ENCODE results near the gene CDH4.

CDH4 gene

DNA sequence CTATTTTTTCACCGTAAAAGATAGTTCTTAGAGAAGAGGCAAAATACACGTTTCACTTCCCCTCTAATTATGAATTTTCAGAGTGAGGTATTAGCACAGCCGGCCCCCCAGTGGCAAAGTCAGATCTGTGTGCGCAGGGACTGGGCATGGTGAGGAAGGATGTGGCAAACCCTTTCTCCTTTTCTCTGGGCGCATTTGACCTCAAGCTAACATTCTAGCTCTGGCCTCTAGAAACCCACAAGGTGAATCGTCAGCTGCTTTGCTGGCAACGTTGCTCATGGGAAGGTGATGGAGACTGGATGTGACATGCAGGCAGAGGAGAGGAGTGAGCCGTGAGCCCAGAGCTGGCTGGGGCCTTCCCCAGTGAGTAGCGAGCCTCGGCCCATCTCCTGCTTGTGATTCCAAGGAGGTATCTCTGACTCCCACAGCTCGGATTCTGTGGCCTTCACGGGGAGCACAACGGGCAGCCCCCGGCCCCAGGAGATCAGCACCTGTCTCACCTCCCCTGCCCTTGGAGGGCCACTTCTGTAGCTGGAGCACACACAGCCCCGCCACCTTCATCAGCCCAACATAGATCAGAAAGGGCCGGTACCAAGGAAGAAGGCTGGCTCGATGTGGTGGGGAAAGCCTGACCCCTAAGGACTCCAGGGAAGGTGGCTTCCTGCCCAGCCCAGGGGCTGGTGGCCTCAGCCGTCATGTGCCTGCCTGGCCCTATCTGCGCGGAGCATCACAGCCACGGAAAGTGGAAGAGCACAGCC, 660.8 kb downstream of the CDH4 start:
- in situ Hi-C loops (cut with MboI; ENCODE audit: low sequenced_read_pairs), result no loop called here

DNA sequence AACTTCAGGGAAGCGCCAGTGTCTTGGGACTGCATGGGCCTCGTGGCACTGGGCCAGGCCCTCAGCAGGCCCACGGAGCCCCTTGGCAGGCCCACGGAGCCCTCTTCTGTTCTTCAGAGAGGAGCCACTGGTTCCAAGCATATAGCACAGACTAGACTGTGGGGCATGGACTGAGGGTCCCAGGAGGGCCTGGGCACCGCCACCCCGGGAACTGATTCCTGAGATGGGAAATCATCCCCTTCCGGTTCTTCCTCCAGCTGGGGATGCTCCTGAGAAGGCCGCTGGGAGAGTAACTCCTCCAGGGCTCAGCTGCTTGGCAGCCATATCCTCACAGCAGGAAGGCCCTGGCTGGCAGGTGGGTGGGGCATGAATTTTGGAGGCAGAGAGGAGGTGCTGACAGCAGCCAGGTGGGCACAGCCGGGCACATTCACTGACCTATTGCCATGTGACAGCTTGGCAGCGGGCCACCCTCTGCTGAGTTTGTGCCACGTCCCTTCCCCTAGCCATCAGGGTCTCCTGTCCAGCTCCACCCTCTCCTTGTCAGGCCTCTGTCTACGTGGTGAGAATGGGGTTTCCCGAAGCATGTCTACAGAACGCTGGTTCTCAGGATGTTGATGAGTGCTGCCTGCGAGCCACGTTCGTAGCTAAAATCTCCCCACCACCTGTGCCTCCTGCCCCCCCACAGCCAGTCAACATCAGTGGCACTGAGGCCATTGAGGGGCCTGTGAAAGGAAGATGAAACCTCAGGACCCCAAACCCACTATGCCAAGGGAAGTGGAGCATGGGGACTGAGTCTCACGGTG, 661.6 kb downstream of the CDH4 start:
- in situ Hi-C loops (cut with MboI; ENCODE audit: low sequenced_read_pairs), result no loop called here

DNA sequence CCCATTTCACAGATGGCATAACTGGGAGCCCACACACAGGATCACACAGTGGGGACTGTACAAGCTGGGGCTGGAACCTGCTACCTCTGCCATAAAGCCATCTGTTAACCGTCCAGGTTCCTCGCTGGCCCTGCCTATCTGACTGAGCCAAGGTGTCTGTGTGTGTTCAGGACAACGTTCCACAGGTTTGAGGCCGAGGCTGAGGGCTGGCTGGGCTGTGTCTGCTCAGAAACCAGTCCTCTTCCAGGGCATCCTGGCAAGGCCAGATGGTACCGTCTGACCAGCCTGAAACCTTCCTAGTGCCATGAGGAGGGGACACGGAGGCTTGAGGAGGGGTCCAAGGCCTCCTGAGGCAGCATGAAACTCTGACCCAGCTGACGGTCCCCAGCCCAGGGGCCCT, 663.0 kb downstream of the CDH4 start:
- in situ Hi-C loops (cut with MboI; ENCODE audit: low sequenced_read_pairs), result no loop called here

DNA sequence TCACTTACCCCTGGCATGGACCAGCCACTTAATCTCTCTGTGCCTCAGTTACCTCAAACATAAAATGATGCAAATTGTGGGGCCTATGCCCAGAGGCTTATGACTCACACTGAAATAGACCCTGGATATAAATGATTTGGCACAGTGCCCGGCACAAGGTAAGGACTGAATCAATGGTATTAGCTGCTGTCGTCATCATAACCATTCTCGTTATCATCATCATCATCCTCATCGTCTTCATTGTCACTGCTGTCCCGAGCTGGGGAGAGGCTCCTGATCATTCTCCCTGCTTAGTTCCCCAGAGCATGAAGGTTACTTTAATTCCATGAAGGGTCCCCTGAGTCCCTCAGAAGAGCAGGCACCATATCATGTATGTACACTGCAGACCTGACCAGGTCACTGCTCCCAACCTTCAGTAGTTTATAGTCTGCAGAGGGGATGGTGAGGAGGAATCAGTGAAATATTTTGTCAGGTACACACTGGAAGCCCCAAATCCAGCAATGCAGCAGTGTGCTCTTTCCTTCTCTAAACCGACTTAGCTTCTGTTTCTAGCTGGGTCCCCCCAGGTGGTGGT, 664.3 kb downstream of the CDH4 start:
- in situ Hi-C loops (cut with MboI; ENCODE audit: low sequenced_read_pairs), result no loop called here

DNA sequence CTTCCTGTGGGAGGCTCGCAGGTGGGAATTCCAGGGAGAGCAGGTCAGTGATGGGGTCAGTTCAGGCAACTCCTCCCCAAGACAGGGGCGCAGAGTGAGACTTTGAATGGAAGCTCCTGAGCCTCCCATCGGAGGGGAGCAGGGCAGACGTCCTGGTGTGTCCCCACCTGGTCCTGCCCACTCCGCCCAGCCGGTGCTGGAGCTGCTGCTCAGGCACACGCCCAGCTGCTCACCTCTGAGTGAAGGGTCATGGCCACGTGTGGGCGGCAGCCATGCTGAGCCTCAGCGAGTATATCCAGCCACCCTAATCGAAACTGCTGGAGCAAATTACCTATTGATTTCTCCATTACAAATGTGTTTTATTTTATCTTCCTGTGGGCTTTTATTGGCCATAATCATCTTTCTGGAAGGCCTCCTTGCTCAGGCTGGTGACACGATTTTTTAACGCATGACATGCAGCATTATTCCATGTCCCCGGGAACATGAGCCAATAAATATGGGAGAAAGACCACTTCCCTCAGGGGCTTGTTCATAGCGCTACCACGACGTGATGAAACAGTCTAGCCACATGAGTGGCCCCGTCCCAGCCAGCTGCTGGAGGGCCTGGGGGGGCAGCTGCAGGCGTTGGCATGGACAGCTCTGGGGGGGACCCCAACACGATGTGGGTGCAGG, 665.5 kb downstream of the CDH4 start:
- in situ Hi-C loops (cut with MboI; ENCODE audit: low sequenced_read_pairs), result no loop called here

DNA sequence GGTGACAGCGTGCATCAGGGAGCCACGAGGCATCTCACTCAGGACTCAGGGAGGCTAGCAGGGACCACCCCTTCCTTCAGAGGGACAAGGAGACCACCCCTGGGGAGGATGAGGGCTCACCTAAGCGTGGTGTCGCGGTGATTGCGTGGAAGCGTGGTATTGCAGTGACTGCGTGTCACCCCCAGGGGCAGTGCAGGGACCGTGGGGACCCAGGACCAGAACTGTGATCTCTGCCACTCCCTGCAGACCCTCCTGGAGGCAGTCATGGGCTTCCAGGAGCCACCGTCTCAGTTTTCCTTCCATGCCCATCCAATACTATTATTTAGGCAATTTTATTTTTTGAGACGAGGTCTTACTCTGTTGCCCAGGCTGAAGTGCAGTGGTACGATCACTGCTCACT, 666.5 kb downstream of the CDH4 start:
- in situ Hi-C loops (cut with MboI; ENCODE audit: low sequenced_read_pairs), result no loop called here

DNA sequence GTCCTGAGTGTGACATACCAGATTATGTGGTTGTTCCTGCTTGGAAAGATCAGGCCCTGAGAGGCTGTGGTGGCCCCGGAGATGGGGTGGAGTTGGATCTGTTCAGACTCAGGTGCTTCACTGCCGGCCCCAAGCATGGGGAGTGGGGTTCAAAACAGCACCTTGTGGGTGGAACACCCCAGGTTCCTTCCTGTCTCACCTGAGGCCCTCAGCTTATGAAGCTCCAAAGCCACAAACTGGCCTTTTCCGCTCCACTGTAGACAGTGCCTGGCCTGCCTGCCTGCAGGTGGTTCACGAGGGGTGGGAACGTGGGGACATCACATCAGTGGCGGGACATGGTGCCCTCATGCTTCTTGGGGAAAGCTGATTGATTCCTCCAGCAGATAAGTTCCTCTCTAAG, 667.2 kb downstream of the CDH4 start:
- in situ Hi-C loops (cut with MboI; ENCODE audit: low sequenced_read_pairs), result no loop called here

DNA sequence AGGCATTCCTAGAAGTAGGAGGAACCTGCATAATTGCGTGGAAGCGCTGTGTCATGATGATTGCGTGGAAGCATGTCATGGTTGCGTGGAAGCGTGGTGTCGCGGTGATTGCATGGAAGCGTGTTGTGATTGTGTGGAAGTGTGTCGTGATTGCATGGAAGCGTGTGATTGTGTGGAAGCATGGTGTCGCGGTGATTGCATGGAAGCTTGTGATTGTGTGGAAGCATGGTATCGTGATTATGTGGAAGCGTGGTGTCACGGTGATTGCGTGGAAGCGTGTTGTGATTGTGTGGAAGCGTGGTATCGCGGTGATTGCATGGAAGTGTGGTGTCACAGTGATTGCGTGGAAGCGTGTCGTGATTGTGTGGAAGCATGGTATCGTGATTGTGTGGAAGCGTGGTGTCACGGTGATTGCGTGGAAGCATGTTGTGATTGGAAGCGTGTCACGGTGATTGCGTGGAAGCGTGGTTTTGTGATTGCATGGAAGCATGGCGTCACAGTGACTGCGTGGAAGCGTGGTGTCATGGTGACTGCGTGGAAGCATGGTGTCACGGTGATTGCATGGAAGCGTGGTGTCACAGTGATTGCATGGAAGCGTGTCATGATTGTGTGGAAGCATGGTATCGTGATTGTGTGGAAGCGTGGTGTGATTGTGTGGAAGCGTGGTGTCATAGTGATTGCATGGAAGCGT, 667.8 kb downstream of the CDH4 start:
- in situ Hi-C loops (cut with MboI; ENCODE audit: low sequenced_read_pairs), result no loop called here

DNA sequence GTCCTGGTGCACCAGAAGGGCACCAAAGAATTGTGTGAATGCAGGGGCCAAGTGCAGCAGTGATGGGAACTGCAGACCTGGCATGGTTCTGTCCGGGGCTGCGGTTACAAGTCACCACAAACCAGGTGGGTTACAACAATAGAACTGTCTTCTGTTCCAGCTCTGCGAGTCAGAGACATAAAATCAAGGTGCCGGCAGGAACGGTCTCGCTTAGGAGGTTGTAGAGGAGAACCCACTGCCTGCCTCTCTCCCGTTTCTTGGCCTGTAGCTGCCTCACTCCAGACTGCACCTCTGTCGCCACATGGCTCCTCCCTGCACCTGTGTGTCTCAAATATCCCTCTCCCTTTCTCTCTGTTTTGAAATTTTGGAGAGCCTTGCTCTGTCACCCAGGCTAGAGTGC, 670.4 kb downstream of the CDH4 start:
- in situ Hi-C loops (cut with MboI; ENCODE audit: low sequenced_read_pairs), result no loop called here

DNA sequence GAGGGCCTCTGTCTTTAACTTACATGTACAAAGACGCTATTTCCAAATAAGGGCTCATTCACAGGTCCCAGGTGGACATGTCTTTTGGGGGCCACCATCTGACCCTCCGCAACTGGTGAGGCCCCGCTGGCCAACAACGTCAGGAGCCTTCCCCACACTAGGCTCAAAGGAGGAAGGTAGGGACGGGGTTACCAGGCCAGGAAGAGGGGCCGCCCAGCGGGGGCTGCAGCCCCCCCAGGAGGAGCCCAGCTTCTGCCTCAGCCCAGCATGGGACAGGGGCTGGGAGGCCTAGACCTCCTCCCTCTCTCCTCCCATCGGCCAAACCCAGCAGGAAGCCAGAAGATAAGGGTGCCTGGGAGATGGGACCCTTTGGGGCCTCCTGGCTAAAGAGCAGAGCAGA, 670.9 kb downstream of the CDH4 start:
- in situ Hi-C loops (cut with MboI; ENCODE audit: low sequenced_read_pairs), result no loop called here

DNA sequence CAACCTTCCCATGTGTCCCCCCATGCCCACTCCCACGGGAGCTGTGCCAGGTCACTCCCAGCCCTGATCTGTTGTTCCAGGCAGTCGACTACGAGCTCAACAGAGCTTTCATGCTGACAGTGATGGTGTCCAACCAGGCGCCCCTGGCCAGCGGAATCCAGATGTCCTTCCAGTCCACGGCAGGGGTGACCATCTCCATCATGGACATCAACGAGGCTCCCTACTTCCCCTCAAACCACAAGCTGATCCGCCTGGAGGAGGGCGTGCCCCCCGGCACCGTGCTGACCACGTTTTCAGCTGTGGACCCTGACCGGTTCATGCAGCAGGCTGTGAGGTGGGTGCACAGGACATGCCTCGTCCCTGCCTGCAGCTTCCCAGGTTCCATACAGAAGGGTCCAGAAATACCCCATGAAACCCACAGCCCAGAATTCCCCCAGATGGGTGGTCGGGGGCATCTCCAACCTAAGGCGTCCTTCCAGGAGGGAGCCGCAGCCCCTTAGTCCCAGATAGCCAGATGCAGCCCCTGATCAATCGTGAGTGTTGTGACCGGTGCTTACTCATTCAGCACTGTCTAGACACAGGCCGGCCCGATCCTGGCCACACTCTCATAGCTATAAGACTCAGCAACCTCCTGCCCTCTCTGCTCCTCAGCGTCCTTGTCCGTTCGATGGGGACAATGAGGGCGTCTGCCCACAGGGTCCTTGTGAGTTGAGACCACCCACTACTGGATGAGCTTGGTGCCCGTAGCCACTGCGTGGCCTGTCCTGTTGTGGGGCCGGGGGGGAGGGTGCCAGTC, 671.5 kb downstream of the CDH4 start:
- in situ Hi-C loops (cut with MboI; ENCODE audit: low sequenced_read_pairs), result no loop called here

DNA sequence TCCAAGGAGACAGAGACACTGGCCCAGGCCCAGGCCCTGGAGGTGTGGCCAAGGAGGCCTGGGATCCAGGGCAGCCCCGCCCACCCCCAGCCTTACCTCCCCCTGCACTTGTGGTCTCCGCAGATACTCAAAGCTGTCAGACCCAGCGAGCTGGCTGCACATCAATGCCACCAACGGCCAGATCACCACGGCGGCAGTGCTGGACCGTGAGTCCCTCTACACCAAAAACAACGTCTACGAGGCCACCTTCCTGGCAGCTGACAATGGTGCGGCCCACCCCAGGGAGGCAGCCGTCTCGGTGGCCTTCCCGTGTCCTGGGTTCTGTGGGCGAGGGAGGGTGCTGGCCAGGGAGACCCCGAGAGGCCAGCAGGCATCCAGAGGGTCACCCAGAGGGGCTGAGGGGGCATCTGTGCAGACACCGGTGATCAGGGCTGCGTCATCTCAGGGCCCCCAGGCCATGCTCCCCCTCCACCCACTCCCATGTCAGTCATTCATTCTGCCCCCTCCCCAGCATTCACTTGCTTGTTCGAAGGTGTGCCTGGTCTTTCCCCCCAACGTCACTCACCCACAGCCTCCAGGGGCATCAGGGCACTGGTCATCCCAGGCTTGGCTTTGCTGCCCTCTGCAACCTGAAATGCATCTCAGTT, 672.3 kb downstream of the CDH4 start:
- in situ Hi-C loops (cut with MboI; ENCODE audit: low sequenced_read_pairs), result no loop called here

DNA sequence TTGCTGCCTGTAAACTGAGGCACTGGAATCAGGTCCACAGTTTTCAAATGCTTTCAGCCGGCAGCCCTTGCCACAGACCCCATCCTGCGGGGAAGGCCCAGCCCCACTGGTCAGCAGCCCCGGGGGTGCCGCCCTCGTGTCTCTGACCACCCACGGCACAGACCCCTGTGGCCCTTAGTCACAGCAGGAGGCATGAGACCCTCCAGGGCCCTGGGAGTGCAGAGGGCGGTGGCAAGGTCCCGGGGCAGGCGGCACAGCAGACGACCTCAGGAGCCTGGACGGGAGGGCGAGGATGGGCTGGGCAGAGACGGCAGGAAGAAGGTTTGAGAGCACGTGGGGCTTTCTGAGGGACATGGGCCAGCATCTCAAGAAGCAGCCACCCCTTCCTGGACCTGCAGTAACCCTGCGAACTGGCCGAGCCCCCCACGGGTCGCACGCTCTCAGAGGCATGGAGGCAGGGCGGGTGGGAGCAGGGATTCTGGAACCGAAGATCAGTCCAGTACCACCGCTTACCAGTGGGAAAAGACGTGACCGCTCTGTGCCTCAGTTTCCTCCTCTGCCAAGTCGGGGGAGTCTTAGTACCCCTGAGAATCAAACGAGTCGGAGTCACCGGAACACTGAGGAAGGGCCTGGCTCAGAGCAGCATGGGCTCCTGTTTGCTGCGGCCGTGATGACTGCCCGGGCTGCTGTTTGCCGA, 672.9 kb downstream of the CDH4 start:
- in situ Hi-C loops (cut with MboI; ENCODE audit: low sequenced_read_pairs), result no loop called here

DNA sequence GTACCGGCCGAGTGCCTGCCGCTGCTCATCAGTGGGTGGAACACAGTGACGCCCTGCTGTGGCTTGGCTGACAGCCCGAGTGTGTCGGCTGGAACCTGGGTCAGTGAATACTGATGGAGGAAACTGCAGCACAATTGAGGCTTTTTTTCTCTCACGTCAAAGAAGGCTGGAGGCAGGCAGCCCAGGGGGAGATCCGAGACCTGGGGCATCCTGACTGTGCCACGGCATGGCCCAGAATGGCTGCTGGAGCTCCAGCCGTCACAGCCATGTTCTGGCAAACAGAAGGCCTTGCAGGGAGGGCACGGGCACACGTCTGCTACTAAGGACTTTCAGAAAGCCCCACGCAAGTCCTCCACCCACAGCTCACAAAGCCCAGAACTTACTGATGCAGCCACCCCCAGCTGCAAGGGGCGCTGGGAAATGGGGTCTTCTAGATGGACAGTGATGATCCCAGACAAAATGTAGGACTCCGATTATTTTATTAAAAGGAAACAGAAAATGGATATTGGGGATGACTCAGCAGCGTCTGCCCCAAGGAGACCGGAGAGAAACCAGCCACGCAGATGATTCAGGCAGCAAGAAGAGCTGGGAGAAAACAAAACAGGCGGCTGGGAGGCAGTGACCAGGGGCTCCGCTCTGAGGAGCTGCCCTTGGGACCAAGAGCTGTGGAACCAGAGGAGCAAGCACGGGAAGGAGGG, 673.6 kb downstream of the CDH4 start:
- in situ Hi-C loops (cut with MboI; ENCODE audit: low sequenced_read_pairs), result no loop called here

DNA sequence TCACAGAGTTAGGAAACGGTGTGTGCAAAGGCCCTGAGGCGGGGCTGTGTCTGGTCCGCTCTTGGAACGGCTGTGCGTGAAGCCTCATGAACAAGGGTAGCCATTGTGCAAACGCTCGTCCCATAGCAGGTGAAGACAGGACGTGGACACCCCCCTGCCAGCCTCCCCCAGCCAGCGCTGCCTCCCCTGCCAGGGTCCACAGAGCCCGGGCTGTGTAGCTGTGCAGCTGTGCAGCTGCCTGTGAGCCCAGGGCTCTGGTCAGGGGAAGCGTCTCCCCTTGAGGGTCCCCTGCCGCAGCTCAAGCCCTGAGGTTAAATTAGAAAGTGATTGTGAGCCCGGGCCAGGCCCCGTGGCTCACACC, 674.2 kb downstream of the CDH4 start:
- in situ Hi-C loops (cut with MboI; ENCODE audit: low sequenced_read_pairs), result no loop called here

DNA sequence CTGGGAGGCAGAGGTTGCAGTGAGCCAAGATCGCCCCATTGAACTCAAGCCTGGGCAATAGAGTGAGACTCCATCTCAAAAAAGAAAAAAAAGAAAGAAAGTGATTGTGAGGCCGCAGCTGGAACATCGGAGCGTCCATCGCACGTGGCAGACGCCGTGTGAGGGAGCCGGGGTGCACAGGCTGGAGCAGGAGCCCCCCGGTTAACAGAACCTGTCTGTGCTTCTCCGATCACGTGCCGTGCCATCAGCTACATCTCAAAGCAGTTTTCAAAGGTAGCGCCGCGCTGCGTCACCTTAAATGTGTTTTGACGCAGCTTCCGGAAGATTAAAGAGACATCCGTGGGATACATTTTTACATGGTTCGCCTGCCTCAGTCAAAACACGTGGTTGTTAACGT, 674.7 kb downstream of the CDH4 start:
- in situ Hi-C loops (cut with MboI; ENCODE audit: low sequenced_read_pairs), result no loop called here

DNA sequence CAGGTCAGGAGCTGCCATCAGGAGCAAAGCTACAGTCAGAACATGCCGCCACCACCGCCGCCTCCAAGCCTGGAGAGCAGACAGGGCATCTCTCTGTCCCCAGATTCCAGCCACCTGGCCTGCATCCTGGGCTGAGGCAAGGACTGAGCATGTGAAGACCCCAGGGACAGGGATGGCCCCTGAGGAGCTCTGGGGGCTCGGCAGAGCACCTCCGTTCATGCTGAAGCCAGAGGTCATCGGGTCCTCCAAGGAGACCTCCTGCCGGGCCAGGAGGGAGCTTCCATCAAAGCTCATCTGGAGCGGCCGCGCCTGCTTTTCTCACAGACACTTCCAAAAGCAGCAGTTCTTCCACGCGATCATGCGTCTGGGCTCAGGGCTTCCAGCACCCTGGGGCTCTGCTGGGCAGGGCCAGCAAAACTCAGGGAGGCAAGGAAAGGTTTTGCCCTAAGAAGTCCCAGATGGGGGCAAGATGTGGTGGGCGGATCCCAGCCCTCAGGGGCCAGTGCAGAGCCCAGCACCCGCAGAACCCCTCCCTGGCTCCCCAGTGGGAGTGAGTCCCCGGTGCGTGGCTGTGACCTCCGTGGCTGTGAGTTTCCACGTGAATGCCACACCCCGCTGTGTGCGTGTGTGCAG, 675.2 kb downstream of the CDH4 start:
- in situ Hi-C loops (cut with MboI; ENCODE audit: low sequenced_read_pairs), result no loop called here

All from HL-60/S4 treated with phorbol 12-myristate 13-acetate at 8.2 ng/mL for 4 days and 3 days (cell line).